ENCODE measurements around the gene FGF1.

Gene FGF1

DNA sequence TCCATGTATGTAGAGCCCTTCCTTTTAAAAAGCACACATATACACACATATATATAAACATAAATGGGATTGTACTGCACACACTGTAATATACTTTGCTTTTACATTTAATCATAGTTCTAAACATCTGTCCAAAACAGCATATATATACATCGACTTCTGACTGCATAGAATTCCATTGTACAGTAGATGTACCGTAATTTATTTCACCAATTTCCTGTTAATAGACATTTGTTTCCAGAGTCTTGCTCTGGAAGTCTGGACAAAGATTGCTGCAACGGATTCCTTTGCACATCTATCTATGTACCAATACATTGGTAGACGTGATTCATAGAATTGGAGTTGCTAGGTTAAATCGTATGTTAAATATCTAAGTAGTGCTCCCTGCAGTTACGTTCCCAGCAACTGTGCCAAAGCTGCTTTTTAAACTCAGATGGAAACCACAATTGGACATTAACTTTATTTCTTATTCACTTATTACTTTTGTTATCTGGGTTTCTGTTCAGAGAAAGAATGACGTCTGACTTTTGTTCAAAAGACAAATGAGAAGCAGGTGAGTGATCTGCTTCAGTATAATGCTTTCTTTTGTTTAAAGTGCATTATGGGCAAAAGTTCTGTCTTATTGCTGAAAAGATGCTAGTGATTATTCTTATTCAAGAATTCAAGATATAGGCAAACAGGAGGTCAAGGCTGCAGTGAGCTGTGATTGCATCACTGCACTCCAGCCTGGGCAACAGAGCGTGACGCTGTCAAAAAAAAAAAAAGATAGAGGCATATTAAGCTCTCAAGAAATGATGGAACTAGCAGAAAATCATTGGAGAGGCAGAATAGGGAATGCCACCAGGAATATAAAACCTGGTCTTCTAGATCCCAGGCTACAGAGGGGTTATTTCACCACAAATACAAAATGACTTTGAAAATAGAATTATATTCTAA, 138.2 kb downstream of the FGF1 start:
- H3K9me3 ChIP-seq (ENCODE audit: control insufficient read depth in 1 of 2, low read length in 2 of 2), result no peaks in the 10 kb centered on the region
- H3K4me3 ChIP-seq (ENCODE audit: low read depth in 1 of 2, low read length in 2 of 2), result no peak overlapping the region
- no peak overlapping the region for H3K9ac ChIP-seq (ENCODE audit: low read depth in 1 of 2, low read length in 2 of 2)
- H3K27me3 ChIP-seq (ENCODE audit: control insufficient read depth in 1 of 2, insufficient read depth in 2 of 2, low read length in 2 of 2), result peaks cover 3 to 6% of the 10 kb centered on the region in 2 donors
- peaks cover 8 to 9% of the 10 kb centered on the region in 2 donors for H3K4me1 ChIP-seq (ENCODE audit: control insufficient read depth in 1 of 2, insufficient read depth in 2 of 2, low read length in 2 of 2)
- H3K36me3 ChIP-seq (ENCODE audit: control insufficient read depth in 1 of 2, insufficient read depth in 2 of 2, low read length in 2 of 2), result no peaks in the 10 kb centered on the region
- H3K27ac ChIP-seq (ENCODE audit: low read depth, low read length), result no peak overlapping the region

- Histone ChIP-seq H3K9me3 (ENCODE audit: control insufficient read depth in 1 of 2, low read length in 2 of 2) (no peaks in the 10 kb centered on the region), H3K27ac (ENCODE audit: low read depth, low read length) (no peak overlapping the region), H3K36me3 (ENCODE audit: control insufficient read depth in 1 of 2, insufficient read depth in 2 of 2, low read length in 2 of 2) (no peaks in the 10 kb centered on the region), H3K9ac (ENCODE audit: low read depth in 1 of 2, low read length in 2 of 2) (no peak overlapping the region), H3K4me1 (ENCODE audit: control insufficient read depth in 1 of 2, insufficient read depth in 2 of 2, low read length in 2 of 2) (no peaks in the 10 kb centered on the region), H3K4me3 (ENCODE audit: low read depth in 1 of 2, low read length in 2 of 2) (no peak overlapping the region), H3K27me3 (ENCODE audit: control insufficient read depth in 1 of 2, insufficient read depth in 2 of 2, low read length in 2 of 2) (no peaks in the 10 kb centered on the region)
Measured at GRCh38 chr5:142545650-142546322, 140.1 kb downstream of the FGF1 start.

DNA sequence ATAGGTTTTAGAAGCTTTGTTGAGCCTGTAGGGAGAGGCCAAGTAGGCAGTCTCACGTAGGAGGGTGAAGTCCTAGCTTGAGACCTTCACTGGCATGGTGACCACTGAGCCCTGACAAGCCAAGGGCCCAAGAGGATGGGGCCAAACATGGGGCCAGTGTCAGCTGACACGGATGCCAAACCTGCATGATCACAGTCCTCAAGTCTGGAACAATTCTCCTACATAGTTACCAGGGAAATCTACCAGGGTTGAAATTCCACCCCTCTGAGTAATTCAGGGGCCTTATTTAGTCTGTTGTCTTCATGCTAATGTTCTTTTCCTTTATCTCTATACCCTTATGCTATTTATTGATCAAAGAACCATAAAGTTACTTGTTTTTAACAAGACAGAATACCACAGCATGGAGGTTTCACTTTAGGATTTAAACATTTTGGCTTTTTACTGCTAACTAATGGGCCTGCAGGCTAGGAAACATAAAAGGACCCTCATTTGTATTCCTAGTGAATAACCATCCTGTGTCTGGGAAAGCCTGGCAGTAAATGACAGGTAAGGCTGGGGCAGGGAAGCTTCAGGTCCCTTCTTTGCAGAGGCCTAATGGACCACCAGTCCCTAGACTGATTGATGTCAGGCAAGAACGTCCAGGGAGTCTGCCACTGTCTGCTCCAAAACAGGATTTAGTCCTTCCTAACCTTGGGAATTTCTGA, 140.8 kb downstream of the FGF1 start:
- Histone ChIP-seq H3K36me3 (ENCODE audit: control insufficient read depth in 1 of 2, insufficient read depth in 2 of 2, low read length in 2 of 2) (no peaks in the 10 kb centered on the region), H3K27ac (ENCODE audit: low read depth, low read length) (no peak overlapping the region), H3K9me3 (ENCODE audit: control insufficient read depth in 1 of 2, low read length in 2 of 2) (no peaks in the 10 kb centered on the region), H3K4me3 (ENCODE audit: low read depth in 1 of 2, low read length in 2 of 2) (no peak overlapping the region), H3K4me1 (ENCODE audit: control insufficient read depth in 1 of 2, insufficient read depth in 2 of 2, low read length in 2 of 2) (no peaks in the 10 kb centered on the region), H3K27me3 (ENCODE audit: control insufficient read depth in 1 of 2, insufficient read depth in 2 of 2, low read length in 2 of 2) (no peaks in the 10 kb centered on the region), H3K9ac (ENCODE audit: low read depth in 1 of 2, low read length in 2 of 2) (no peak overlapping the region)

DNA sequence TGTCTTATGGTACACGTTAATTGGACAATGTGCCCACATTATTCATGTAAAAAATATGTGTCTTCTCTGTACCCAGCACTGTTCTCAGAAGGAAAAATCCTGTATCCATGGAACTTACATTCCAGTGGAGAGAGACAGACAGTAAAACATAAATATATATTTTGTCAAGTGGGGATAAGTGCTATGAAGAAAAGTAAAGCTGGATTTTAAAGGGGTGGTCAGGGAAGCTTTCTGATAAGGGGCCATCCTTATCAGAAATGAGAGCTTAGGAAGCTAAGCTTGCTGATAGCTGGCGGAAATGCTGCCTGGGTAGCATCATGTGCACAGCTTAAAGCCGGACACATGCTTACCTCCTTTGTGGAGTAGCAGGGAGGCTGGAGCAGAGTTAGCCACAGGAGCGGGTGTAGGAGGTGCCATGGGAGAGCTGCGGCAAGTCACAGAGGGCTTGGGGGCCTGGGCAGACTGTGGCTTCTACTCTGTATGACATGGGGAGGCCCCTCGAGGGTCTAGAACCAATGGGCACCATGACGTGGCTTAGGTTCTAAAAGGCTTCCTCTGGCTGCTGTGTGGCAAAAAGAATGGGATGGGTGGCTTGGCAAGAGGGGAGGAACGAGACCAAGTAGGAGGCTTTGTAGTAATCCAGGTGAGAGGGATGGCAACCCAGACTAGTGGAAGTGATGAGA, 141.7 kb downstream of the FGF1 start:
- H3K4me1 ChIP-seq (ENCODE audit: control insufficient read depth in 1 of 2, insufficient read depth in 2 of 2, low read length in 2 of 2), result no peaks in the 10 kb centered on the region
- H3K27me3 ChIP-seq (ENCODE audit: control insufficient read depth in 1 of 2, insufficient read depth in 2 of 2, low read length in 2 of 2), result no peaks in the 10 kb centered on the region
- no peak overlapping the region for H3K27ac ChIP-seq (ENCODE audit: low read depth, low read length)
- no peak overlapping the region for H3K9ac ChIP-seq (ENCODE audit: low read depth in 1 of 2, low read length in 2 of 2)
- H3K4me3 ChIP-seq (ENCODE audit: low read depth in 1 of 2, low read length in 2 of 2), result no peak overlapping the region
- H3K36me3 ChIP-seq (ENCODE audit: control insufficient read depth in 1 of 2, insufficient read depth in 2 of 2, low read length in 2 of 2), result no peaks in the 10 kb centered on the region
- no peaks in the 10 kb centered on the region for H3K9me3 ChIP-seq (ENCODE audit: control insufficient read depth in 1 of 2, low read length in 2 of 2)

- Histone ChIP-seq H3K9me3 (ENCODE audit: control insufficient read depth in 1 of 2, low read length in 2 of 2) (no peaks in the 10 kb centered on the region), H3K9ac (ENCODE audit: low read depth in 1 of 2, low read length in 2 of 2) (no peak overlapping the region), H3K4me3 (ENCODE audit: low read depth in 1 of 2, low read length in 2 of 2) (no peak overlapping the region), H3K36me3 (ENCODE audit: control insufficient read depth in 1 of 2, insufficient read depth in 2 of 2, low read length in 2 of 2) (no peaks in the 10 kb centered on the region), H3K4me1 (ENCODE audit: control insufficient read depth in 1 of 2, insufficient read depth in 2 of 2, low read length in 2 of 2) (no peaks in the 10 kb centered on the region), H3K27me3 (ENCODE audit: control insufficient read depth in 1 of 2, insufficient read depth in 2 of 2, low read length in 2 of 2) (no peaks in the 10 kb centered on the region), H3K27ac (ENCODE audit: low read depth, low read length) (no peak overlapping the region)
Measured at GRCh38 chr5:142542906-142543305, 143.0 kb downstream of the FGF1 start.
